ENCODE measurements around the gene HOXB9. TPM values are rescaled to one million over a fixed set of nuclear protein-coding genes. Genes with fewer than 3 reads are reported as not detected.

The HOXB9 gene
- total and polyA plus RNA-seq, 9 of the 15 experiments (the other 6 are each of a cell fraction or from before 2014, with no cell fraction given), result 3.1 to 196 (median 77.6) TPM

DNA sequence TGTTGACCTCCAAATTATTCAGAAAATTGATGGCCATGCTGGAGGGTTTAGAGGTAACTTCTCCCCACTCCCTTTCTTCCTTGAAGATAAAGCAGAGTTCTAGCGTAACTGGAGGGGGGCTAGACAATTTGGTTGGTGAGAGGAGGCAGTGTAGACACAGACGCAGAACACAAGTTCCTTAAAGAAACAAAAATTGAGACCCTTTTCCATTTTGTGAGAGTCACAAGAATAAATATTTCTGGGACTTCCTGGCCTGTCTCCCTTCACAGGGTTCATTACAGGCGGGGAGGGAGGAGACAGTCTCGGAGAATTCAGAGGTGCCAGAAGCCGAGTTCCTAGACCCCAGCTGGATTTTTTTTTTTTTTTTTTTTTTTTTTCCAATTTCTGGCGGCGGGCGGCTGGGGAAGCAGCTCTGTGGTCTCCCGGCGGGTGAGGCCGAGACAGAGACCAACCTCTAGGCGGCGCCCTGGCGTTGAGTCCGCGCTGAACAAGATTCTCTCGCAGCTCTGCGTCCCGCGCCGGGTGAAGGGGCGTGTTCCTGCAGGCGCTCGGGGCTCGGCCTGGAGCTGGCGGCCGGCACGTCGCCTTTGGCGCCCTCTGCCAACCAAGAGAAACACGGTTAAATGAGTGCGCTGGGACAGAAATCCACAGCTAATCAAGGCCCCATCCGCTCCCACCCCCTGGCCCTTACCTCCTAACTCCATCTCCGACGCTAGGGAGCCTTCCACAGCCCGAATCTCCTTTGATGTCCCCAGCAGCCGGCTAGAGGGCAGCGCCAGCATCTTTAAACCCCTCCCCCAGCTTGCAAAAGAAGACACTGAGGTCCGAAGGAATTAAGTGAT is 10.2 kb upstream of the HOXB9 start:
- POLR2A ChIA-PET, result interaction anchor here (0.6 to 3.8 kb wide), 8 partner anchors 7 to 96 kb away, joined by 3 to 43 read pairs (median 4); partner anchors contain the start of gene HOXB9
- WGBS (ENCODE audit: insufficient coverage, low coverage, missing lambda C conversion rate), result 7% methylated on average over 36 of the region's 39 CpGs
- peak; percentile 54 for FAIRE-seq
- peak overlapping the region; percentile 48 for H3K27ac ChIP-seq (ENCODE audit: extremely low read depth, low read depth, low read length)
- DNase-seq (ENCODE audit: extremely low read depth in 1 of 4, low spot score in 3 of 4), result peak; percentile 82 to 95 (median 85)
- no peaks in the 10 kb centered on the region for H4K20me1 ChIP-seq (replicated peaks; ENCODE audit: control insufficient read depth, insufficient read depth, low read length)
- intact Hi-C loops (cut with micrococcal nuclease) (no loop called here), in situ Hi-C loops (cut with MboI) (no loop called here)
- H3K9ac ChIP-seq (ENCODE audit: insufficient read depth in 1 of 2, low read depth in 2 of 2, low read length in 2 of 2), result peak overlapping the region; percentile 62 to 86
- peak overlapping the region; percentile 84 for H2AFZ ChIP-seq (ENCODE audit: low read depth, low read length)
- H3K36me3 ChIP-seq (ENCODE audit: control insufficient read depth, insufficient read depth, low read length), result peaks cover 8% of the 10 kb centered on the region; the same call in 1 of the 3 replicates
- peak; percentile 90 for ATAC-seq
- H3K4me1 ChIP-seq (replicated peaks in 1 of 2; ENCODE audit: control insufficient read depth in 2 of 2, insufficient read depth in 2 of 2, low read length in 2 of 2), result peaks cover 58 to 62% of the 10 kb centered on the region in 2 experiments
- no peaks in the 10 kb centered on the region for H3K9me3 ChIP-seq (replicated peaks; ENCODE audit: control insufficient read depth, insufficient read depth, low read depth, low read length)
- peak overlapping the region; percentile 62 for H3K4me2 ChIP-seq (ENCODE audit: insufficient read depth, low read length)
- peaks cover 4% of the 10 kb centered on the region for H3K9me1 ChIP-seq (ENCODE audit: control insufficient read depth, insufficient read depth, low read length)
- no peak overlapping the region for H3K4me3 ChIP-seq
- peaks cover 19% of the 10 kb centered on the region; the same call in 2 of the 3 replicates for H3K79me2 ChIP-seq (ENCODE audit: control insufficient read depth, insufficient read depth, low read length)
- no TSS peak for BruUV-seq (replicated peaks)
- no peaks in the 10 kb centered on the region for H3K27me3 ChIP-seq (ENCODE audit: control insufficient read depth in 2 of 2, insufficient read depth in 2 of 2, low read length in 2 of 2)
- CTCF ChIA-PET (ENCODE audit: low intra/inter-chr PET ratio), result interaction anchor here (0.5 kb wide), 1 partner anchor 277 kb away, joined by 4 read pairs; no protein-coding TSS in a partner anchor
- no peak for TF ChIP-seq KAT2B (IDR thresholded peaks at IDR 0.05; ENCODE audit: low read depth, low read length)
- no peak for TF ChIP-seq ZBTB2 (IDR thresholded peaks at IDR 0.05)
- TF ChIP-seq ZNF717 (CRISPR knock-in tag; IDR thresholded peaks at IDR 0.05), result no peak
- peak; percentile 14; the same call in 1 of the 2 replicates for TF ChIP-seq PHF8 (IDR thresholded peaks at IDR 0.05; ENCODE audit: borderline replicate concordance, low read length)
- no peak for TF ChIP-seq CEBPG (CRISPR knock-in tag; IDR thresholded peaks at IDR 0.05)
- no peak for TF ChIP-seq CEBPG (tag; conservative IDR thresholded peaks at IDR 0.05 in 1 of 2, IDR thresholded peaks at IDR 0.05 in 1 of 2)
- TF ChIP-seq NONO (IDR thresholded peaks at IDR 0.05; ENCODE audit: low read depth in 2 of 2, low read length in 1 of 2), result 0 out of 4 replicates have a peak, but pooled peaks of 1 of the 2 experiments have one; percentile 35
- TF ChIP-seq EP400 (IDR thresholded peaks at IDR 0.05), result no peak; the same call in 1 of the 2 replicates
- TF ChIP-seq ZNF77 (CRISPR knock-in tag; IDR thresholded peaks at IDR 0.05), result no peak
- TF ChIP-seq PRMT5 (CRISPR knock-in tag; IDR thresholded peaks at IDR 0.05), result no peak
- TF ChIP-seq ZNF76 (CRISPR knock-in tag; IDR thresholded peaks at IDR 0.05; ENCODE audit: borderline replicate concordance), result no peak
- TF ChIP-seq MYNN (IDR thresholded peaks at IDR 0.05), result 0 out of 2 replicates have a peak, but pooled peaks have one; percentile 11
- no peak for TF ChIP-seq MYNN (CRISPR knock-in tag; IDR thresholded peaks at IDR 0.05)
- 0 out of 2 replicates have a peak, but pooled peaks have one; percentile 22 for TF ChIP-seq SP1 (CRISPR knock-in tag; IDR thresholded peaks at IDR 0.05)
- TF ChIP-seq ZNF23 (CRISPR knock-in tag; IDR thresholded peaks at IDR 0.05), result no peak
- no peak for TF ChIP-seq SRSF9 (IDR thresholded peaks at IDR 0.05; ENCODE audit: borderline replicate concordance, low read depth, low read length)
- TF ChIP-seq HDAC3 (IDR thresholded peaks at IDR 0.05; ENCODE audit: borderline replicate concordance, partially characterized antibody), result no peak
- 0 out of 2 replicates have a peak, but pooled peaks have one; percentile 31 for TF ChIP-seq ZNF511 (CRISPR knock-in tag; IDR thresholded peaks at IDR 0.05)
- TF ChIP-seq MEF2D (tag; conservative IDR thresholded peaks at IDR 0.05; ENCODE audit: low read depth), result no peak
- TF ChIP-seq MAFG (tag; conservative IDR thresholded peaks at IDR 0.05), result no peak
- TF ChIP-seq NFE2 (IDR thresholded peaks at IDR 0.05; ENCODE audit: low read depth), result no peak

Data from K562 (cell line).